H9 (cell line): Measurements from ENCODE around the gene CD3D. TPM values are rescaled to one million over a fixed set of nuclear protein-coding genes. Genes with fewer than 3 reads are reported as not detected.

Experiments used
- DNase-seq: peaks from one replicate; pipeline ENCODE4 v3.0.0-alpha.2; 2017
- H2AFZ ChIP-seq: one replicate; pipeline ENCODE4 v1.6.1; 2013; ENCODE audit warnings: mild to moderate bottlenecking, low read length, control low read depth, moderate library complexity
- H2AK5ac ChIP-seq: 2 replicates; pipeline ENCODE4 v1.6.1; 2013; ENCODE audit warnings: low read length, control low read depth, mixed read lengths; ENCODE audit not compliant: insufficient read length
- H2BK120ac ChIP-seq: one replicate; pipeline ENCODE4 v1.6.1; 2013; ENCODE audit warnings: low read depth, mild to moderate bottlenecking, low read length, control low read depth, inconsistent platforms; ENCODE audit not compliant: poor library complexity, severe bottlenecking
- H2BK12ac ChIP-seq: 2 replicates; pipeline ENCODE4 v1.6.1; 2013; ENCODE audit warnings: low read length, control low read depth, mixed read lengths, low read depth; ENCODE audit not compliant: insufficient read length
- H2BK15ac ChIP-seq: 2 replicates; pipeline ENCODE4 v1.6.1; 2013; ENCODE audit warnings: low read depth, low read length, control low read depth
- H2BK20ac ChIP-seq: one replicate; pipeline ENCODE4 v1.6.1; 2013; ENCODE audit warnings: low read depth, mild to moderate bottlenecking, low read length, control low read depth, inconsistent platforms; ENCODE audit not compliant: poor library complexity, severe bottlenecking
- H2BK5ac ChIP-seq: 2 replicates; pipeline ENCODE4 v1.6.1; 2013; ENCODE audit warnings: low read length, control low read depth, mixed read lengths; ENCODE audit not compliant: insufficient read length
- H3K14ac ChIP-seq: 2 replicates; pipeline ENCODE4 v1.6.1; 2013; ENCODE audit warnings: low read length, control low read depth; ENCODE audit not compliant: insufficient read depth
- H3K18ac ChIP-seq: 2 replicates; pipeline ENCODE4 v1.6.1; 2013; ENCODE audit warnings: low read depth, mild to moderate bottlenecking, mixed read lengths, low read length, control low read depth; ENCODE audit not compliant: insufficient read length
- H3K23ac ChIP-seq: 2 replicates; pipeline ENCODE4 v1.6.1; 2013; ENCODE audit warnings: low read length, control low read depth, mixed read lengths, low read depth; ENCODE audit not compliant: insufficient read length
- H3K23me2 ChIP-seq: 2 replicates; pipeline ENCODE4 v1.6.1; 2013; ENCODE audit warnings: low read depth, mild to moderate bottlenecking, mixed read lengths, low read length, control low read depth; ENCODE audit not compliant: insufficient read length, poor library complexity, severe bottlenecking
- H3K27ac ChIP-seq: 2 replicates; pipeline ENCODE4 v1.5.1; 2013; ENCODE audit warnings: low read length, control low read depth, mixed read lengths, low read depth; ENCODE audit not compliant: insufficient read length
- H3K27me3 ChIP-seq: 2 replicates; pipeline ENCODE4 v1.6.1; 2013; ENCODE audit warnings: low read length, control low read depth, inconsistent platforms; ENCODE audit not compliant: insufficient read depth
- H3K4ac ChIP-seq: 2 replicates; pipeline ENCODE4 v1.6.1; 2013; ENCODE audit warnings: low read depth, mild to moderate bottlenecking, control low read depth, inconsistent platforms, low read length, moderate library complexity
- H3K4me1 ChIP-seq: 2 replicates; pipeline ENCODE4 v1.6.1; 2013; ENCODE audit warnings: low read length, control low read depth, inconsistent platforms; ENCODE audit not compliant: insufficient read depth
- H3K4me2 ChIP-seq: 2 replicates; pipeline ENCODE4 v1.6.1; 2013; ENCODE audit warnings: low read length, control low read depth, mixed read lengths; ENCODE audit not compliant: insufficient read length, insufficient read depth
- H3K56ac ChIP-seq: 2 replicates; pipeline ENCODE4 v1.6.1; 2013; ENCODE audit warnings: low read depth, mild to moderate bottlenecking, mixed read lengths, low read length, control low read depth; ENCODE audit not compliant: insufficient read length
- H3K79me1 ChIP-seq: 2 replicates; pipeline ENCODE4 v1.6.1; 2013; ENCODE audit warnings: low read depth, mild to moderate bottlenecking, moderate library complexity, low read length, control low read depth, inconsistent platforms; ENCODE audit not compliant: insufficient read depth, poor library complexity, severe bottlenecking
- H3K79me2 ChIP-seq: 2 replicates; pipeline ENCODE4 v1.6.1; 2013; ENCODE audit warnings: low read length, control low read depth, inconsistent platforms; ENCODE audit not compliant: insufficient read depth
- H3K9ac ChIP-seq: 2 replicates; pipeline ENCODE4 v1.6.1; 2013; ENCODE audit warnings: low read length, control low read depth, mixed read lengths; ENCODE audit not compliant: insufficient read length; ENCODE audit errors: extremely low read depth
- H3K9me3 ChIP-seq: one replicate; pipeline ENCODE4 v1.6.1; 2013; ENCODE audit warnings: low read depth, low read length, inconsistent platforms; ENCODE audit not compliant: control insufficient read depth
- H3T11ph ChIP-seq: one replicate; pipeline ENCODE4 v1.6.1; 2013; ENCODE audit warnings: mild to moderate bottlenecking, low read length, control low read depth, inconsistent platforms
- H4K20me1 ChIP-seq: one replicate; pipeline ENCODE4 v1.6.1; 2013; ENCODE audit not compliant: control insufficient read depth, insufficient read length, insufficient read depth
- H4K5ac ChIP-seq: 2 replicates; pipeline ENCODE4 v1.6.1; 2013; ENCODE audit warnings: low read depth, mild to moderate bottlenecking, mixed read lengths, low read length, control low read depth; ENCODE audit not compliant: insufficient read length
- H4K8ac ChIP-seq: replicated peaks from 2 replicates; pipeline ENCODE4 v1.6.1; 2013; ENCODE audit warnings: low read length, control low read depth, mixed read lengths, low read depth; ENCODE audit not compliant: insufficient read length
- H4K91ac ChIP-seq: 2 replicates; pipeline ENCODE4 v1.6.1; 2013; ENCODE audit warnings: low read depth, mild to moderate bottlenecking, moderate library complexity, mixed read lengths, low read length, control low read depth; ENCODE audit not compliant: insufficient read length
- H3K27ac Mint-ChIP-seq, 3 experiments: 2 replicates in 2 of 3; 3 replicates in 1 of 3; pipeline ENCODE4 v1.8.0; 2020 to 2021; ENCODE audit warnings: mixed read lengths in 3 of 3, mild to moderate bottlenecking in 1 of 3, moderate library complexity in 1 of 3
- H3K27me3 Mint-ChIP-seq: 2 replicates; pipeline ENCODE4 v1.8.0; 2021; ENCODE audit warnings: low read depth, mild to moderate bottlenecking, moderate library complexity, mixed read lengths
- H3K36me3 Mint-ChIP-seq, 3 experiments: 2 replicates in 2 of 3; 3 replicates in 1 of 3; pipeline ENCODE4 v1.8.0; 2020 to 2021; ENCODE audit warnings: low read depth in 3 of 3, mixed read lengths in 3 of 3; ENCODE audit not compliant: insufficient read depth in 1 of 3
- H3K4me1 Mint-ChIP-seq, 2 experiments: 2 replicates each; pipeline ENCODE4 v1.8.0; 2020; ENCODE audit warnings: mixed read lengths in 2 of 2
- H3K4me3 Mint-ChIP-seq, 2 experiments: 2 replicates in 1 of 2; 3 replicates in 1 of 2; pipeline ENCODE4 v1.8.0; 2020 to 2021; ENCODE audit warnings: mild to moderate bottlenecking in 2 of 2, mixed read lengths in 2 of 2, moderate library complexity in 1 of 2
- H3K9me3 Mint-ChIP-seq, 2 experiments: 2 replicates in 1 of 2; 3 replicates in 1 of 2; pipeline ENCODE4 v1.8.0; 2020; ENCODE audit warnings: mild to moderate bottlenecking in 2 of 2, mixed read lengths in 2 of 2, moderate library complexity in 1 of 2
- WGBS: extraction: QIAGEN DNeasy Blood & Tissue Kit; methylation state at CpG from one replicate; pipeline ENCODE4 v1.1.7; 2013; ENCODE audit warnings: missing lambda C conversion rate, low lambda C conversion rate, mixed read lengths; ENCODE audit not compliant: insufficient read length; ENCODE audit errors: extremely low coverage; 5-methylcytosine and 5-hydroxymethylcytosine counted together
- total RNA-seq: library from RNA; stranded (reverse); gene quantifications from 2 replicates; pipeline ENCODE4 v1.2.1, GENCODE V29; 2021
- TF ChIP-seq, protein P1 (sequence below): fragments of 200-600 bp; sonication (generic); conservative IDR thresholded peaks from 3 replicates; pipeline ENCODE4 v1.8.0; 2021; ENCODE audit warnings: antibody characterized with exemption, mild to moderate bottlenecking

The CD3D gene
- total RNA-seq, 1 experiment from 2014 or later = not detected

GRCh38 chr11:118290923-118291322, 51.6 kb downstream of the CD3D start:
- no peak overlapping the region for H3T11ph ChIP-seq
- no peaks in the 10 kb centered on the region for H3K79me1 ChIP-seq
- no peaks in the 10 kb centered on the region for H3K4me1 ChIP-seq
- no peak overlapping the region for H3K56ac ChIP-seq
- no peak overlapping the region for H3K14ac ChIP-seq
- whole genome bisulfite sequencing = no CpG with 5 or more reads among the region's 9 CpGs
- H2BK15ac ChIP-seq = no peak overlapping the region
- H3K27ac Mint-ChIP-seq = no peak overlapping the region
- TF ChIP-seq, protein P1, sequence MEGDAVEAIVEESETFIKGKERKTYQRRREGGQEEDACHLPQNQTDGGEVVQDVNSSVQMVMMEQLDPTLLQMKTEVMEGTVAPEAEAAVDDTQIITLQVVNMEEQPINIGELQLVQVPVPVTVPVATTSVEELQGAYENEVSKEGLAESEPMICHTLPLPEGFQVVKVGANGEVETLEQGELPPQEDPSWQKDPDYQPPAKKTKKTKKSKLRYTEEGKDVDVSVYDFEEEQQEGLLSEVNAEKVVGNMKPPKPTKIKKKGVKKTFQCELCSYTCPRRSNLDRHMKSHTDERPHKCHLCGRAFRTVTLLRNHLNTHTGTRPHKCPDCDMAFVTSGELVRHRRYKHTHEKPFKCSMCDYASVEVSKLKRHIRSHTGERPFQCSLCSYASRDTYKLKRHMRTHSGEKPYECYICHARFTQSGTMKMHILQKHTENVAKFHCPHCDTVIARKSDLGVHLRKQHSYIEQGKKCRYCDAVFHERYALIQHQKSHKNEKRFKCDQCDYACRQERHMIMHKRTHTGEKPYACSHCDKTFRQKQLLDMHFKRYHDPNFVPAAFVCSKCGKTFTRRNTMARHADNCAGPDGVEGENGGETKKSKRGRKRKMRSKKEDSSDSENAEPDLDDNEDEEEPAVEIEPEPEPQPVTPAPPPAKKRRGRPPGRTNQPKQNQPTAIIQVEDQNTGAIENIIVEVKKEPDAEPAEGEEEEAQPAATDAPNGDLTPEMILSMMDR = peak; percentile 63
- H3K9ac ChIP-seq = no peak overlapping the region
- H4K91ac ChIP-seq = no peak overlapping the region
- no peaks in the 10 kb centered on the region for H3K9me3 ChIP-seq
- no peaks in the 10 kb centered on the region for H3K36me3 Mint-ChIP-seq
- no peak overlapping the region for H4K5ac ChIP-seq
- no peaks in the 10 kb centered on the region for H4K20me1 ChIP-seq
- no peak overlapping the region for H3K4me3 Mint-ChIP-seq
- DNase-seq = peak; percentile 45
- H2BK20ac ChIP-seq = no peak overlapping the region
- H3K23me2 ChIP-seq = no peaks in the 10 kb centered on the region
- H2BK120ac ChIP-seq = no peak overlapping the region
- no peak overlapping the region for H3K4me2 ChIP-seq
- no peak overlapping the region for H2BK12ac ChIP-seq
- H3K27me3 Mint-ChIP-seq = peaks cover 31% of the 10 kb centered on the region
- peaks cover 4% of the 10 kb centered on the region in 2 experiments; a peak in 3 of 4 replicates for H3K4me1 Mint-ChIP-seq
- H3K4ac ChIP-seq = no peak overlapping the region
- no peaks in the 10 kb centered on the region for H3K79me2 ChIP-seq
- no peak overlapping the region for H4K8ac ChIP-seq
- H3K18ac ChIP-seq = no peak overlapping the region
- H2BK5ac ChIP-seq = no peak overlapping the region
- no peak overlapping the region for H2AFZ ChIP-seq
- no peak overlapping the region for H2AK5ac ChIP-seq
- H3K27me3 ChIP-seq = no peaks in the 10 kb centered on the region
- H3K23ac ChIP-seq = no peak overlapping the region
- H3K27ac ChIP-seq = no peak overlapping the region
- H3K9me3 Mint-ChIP-seq = no peaks in the 10 kb centered on the region
